WI38 (cell line): ENCODE data around the gene EDARADD.

Experiments used
- H3K4me3 ChIP-seq: 2 replicates; pipeline ENCODE4 v1.5.1; 2011; ENCODE audit warnings: low read depth, mild to moderate bottlenecking, control low read depth, low read length
- TF ChIP-seq, protein P1 (sequence below): IDR thresholded peaks from 2 replicates; pipeline ENCODE4 v1.5.1; 2012; ENCODE audit warnings: low read depth, mild to moderate bottlenecking, control low read depth, low read length

Gene EDARADD

GRCh38 chr1:236401698-236402097 is 7.6 kb downstream of the EDARADD start:
- no peak overlapping the region for H3K4me3 ChIP-seq
- TF ChIP-seq, protein P1, sequence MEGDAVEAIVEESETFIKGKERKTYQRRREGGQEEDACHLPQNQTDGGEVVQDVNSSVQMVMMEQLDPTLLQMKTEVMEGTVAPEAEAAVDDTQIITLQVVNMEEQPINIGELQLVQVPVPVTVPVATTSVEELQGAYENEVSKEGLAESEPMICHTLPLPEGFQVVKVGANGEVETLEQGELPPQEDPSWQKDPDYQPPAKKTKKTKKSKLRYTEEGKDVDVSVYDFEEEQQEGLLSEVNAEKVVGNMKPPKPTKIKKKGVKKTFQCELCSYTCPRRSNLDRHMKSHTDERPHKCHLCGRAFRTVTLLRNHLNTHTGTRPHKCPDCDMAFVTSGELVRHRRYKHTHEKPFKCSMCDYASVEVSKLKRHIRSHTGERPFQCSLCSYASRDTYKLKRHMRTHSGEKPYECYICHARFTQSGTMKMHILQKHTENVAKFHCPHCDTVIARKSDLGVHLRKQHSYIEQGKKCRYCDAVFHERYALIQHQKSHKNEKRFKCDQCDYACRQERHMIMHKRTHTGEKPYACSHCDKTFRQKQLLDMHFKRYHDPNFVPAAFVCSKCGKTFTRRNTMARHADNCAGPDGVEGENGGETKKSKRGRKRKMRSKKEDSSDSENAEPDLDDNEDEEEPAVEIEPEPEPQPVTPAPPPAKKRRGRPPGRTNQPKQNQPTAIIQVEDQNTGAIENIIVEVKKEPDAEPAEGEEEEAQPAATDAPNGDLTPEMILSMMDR, result no peak

DNA sequence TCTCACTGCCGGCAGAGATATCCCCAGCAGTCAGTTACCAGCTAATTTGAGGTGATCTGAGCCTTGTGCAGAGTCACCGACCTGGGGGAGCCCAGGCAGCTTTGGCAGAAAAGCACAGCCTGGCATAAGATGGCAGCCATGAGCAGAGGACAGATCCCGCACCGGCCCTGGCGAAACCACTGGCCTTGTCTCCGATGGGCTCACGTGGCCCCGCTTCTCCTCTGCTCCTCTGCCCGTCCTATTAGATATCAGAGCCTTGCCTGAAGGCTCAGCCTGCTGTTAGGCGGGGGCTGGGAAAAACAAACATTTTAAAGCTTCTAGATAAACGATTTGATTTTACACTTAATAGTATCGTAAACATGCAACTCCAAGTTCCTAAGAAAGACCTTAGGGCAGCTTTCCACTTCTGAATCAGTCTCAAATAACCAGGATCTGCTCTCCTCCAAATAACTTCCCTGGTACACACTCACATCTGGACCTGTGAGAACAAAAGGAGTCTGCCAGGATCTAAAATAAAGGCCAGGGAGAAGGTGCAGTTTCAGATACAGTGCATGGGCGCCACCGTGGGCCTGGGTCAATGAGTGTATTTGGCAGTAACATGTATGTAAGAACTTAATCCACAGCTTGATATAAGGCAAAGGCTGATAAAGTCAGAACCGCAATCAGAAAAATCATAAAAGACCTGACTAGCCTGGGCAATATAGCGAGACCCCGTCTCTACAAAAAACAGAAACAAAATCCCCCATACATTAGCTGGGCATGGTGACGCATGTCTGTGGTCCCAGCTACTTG is 10.0 kb downstream of the EDARADD start:
- no peak overlapping the region for H3K4me3 ChIP-seq
- TF ChIP-seq, protein P1, result no peak

DNA sequence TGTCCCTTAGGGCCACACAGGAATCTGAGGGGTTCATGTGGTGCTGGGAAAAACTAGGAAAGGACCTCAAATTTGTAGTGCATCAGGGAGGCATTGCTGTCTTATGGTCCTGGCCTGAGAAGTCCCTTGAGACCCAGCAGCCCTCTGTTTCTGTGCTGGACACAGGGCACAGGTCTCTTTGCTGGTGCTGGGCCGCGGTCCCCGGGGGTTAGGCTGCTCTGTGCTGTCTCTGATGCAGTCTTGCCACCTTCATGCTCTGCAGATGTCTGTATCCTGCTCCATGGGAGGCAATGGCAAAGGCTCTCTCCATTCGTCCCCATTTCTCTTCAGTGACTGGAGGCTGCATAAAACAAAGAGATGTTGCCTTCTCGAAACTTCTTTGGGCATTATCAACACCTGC is 13.0 kb downstream of the EDARADD start:
- no peak overlapping the region for H3K4me3 ChIP-seq
- TF ChIP-seq, protein P1, result no peak

GRCh38 chr1:236413688-236414087 is 19.6 kb downstream of the EDARADD start:
- H3K4me3 ChIP-seq, result no peak overlapping the region
- TF ChIP-seq, protein P1, result no peak

DNA sequence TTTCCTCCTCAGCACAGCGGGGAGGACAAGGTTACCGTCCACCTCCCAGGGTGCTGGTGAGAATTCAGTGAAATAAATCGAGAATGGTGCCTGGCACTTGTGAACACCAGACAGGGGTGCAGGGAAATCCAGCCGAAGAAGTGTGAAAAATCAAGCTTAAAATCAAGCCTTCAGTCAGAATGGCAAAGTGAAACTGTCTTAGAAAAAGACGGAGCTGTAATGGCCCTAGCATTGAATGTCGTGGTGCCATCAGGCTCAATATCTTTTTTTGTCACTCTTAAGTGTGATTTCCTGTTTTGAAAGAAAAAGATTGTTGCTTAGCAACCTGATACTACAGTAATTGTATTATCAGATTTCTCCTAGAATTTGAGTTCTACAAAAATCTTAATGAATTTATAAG is 22.1 kb downstream of the EDARADD start:
- H3K4me3 ChIP-seq, result peak overlapping the region; percentile 14; the same call in 1 of the 2 replicates
- TF ChIP-seq, protein P1, result no peak

- TF ChIP-seq, protein P1, result no peak
- no peak overlapping the region for H3K4me3 ChIP-seq
Observed at GRCh38 chr1:236417336-236417735, 23.2 kb downstream of the EDARADD start.

- H3K4me3 ChIP-seq, result no peak overlapping the region
- TF ChIP-seq, protein P1, result no peak
Observed at GRCh38 chr1:236419502-236419901, 25.4 kb downstream of the EDARADD start.
